Peyer's patch (tissue), 4 donors: Measurements from ENCODE around the gene ELFN1. TPM values are rescaled to one million over a fixed set of nuclear protein-coding genes. Genes with fewer than 3 reads are reported as not detected.

Source experiments
- DNase-seq, 3 donors: peaks; one replicate each; pipeline ENCODE4 v3.0.0-alpha.2; 2017 to 2019
- H3K27ac ChIP-seq, 4 donors: fragments of 200-600 bp; sonication (generic); one replicate each; pipeline ENCODE4 v1.5.1; 2016 to 2019
- H3K27me3 ChIP-seq, 2 donors: fragments of 200-600 bp; sonication (generic); one replicate each; pipeline ENCODE4 v1.5.1; 2019
- H3K36me3 ChIP-seq, 3 donors: fragments of 200-600 bp; sonication (generic); one replicate each; pipeline ENCODE4 v1.5.1; 2016 to 2019
- H3K4me1 ChIP-seq, 4 donors: fragments of 200-600 bp; sonication (generic); one replicate each; pipeline ENCODE4 v1.5.1; 2016 to 2019
- H3K4me3 ChIP-seq, 4 donors: fragments of 200-600 bp; sonication (generic); 1 replicate in 3 of 4; 2 replicates in 1 of 4; pipeline ENCODE4 v1.5.1; 2016 to 2019; ENCODE audit warnings: mild to moderate bottlenecking in 1 of 4
- H3K9me3 ChIP-seq, 4 donors: fragments of 200-600 bp; sonication (generic); one replicate each; pipeline ENCODE4 v1.5.1; 2016 to 2019; ENCODE audit warnings: mild to moderate bottlenecking in 1 of 4
- POLR2A ChIP-seq, 2 donors: fragments of 450-650 bp; IDR thresholded peaks; one replicate each; pipeline ENCODE4 v1.5.1; 2017; ENCODE audit warnings: antibody characterized with exemption in 2 of 2, mild to moderate bottlenecking in 2 of 2, moderate library complexity in 2 of 2
- total RNA-seq, 4 donors: library from RNA; depleted of rRNA; stranded (reverse); fragments of >200 nt; gene quantifications; one replicate each; pipeline ENCODE4 v1.1.0, GENCODE V29; 2016
- TF ChIP-seq, protein P1 (sequence below), 6 experiments: fragments of 450-650 bp in 4 of 6; fragments of 200-600 bp in 2 of 6; sonication (generic) in 1 of 6; IDR thresholded peaks; one replicate each; pipeline ENCODE4 v1.5.1; 2017 to 2019; ENCODE audit warnings: antibody characterized with exemption in 6 of 6, mild to moderate bottlenecking in 3 of 6, moderate library complexity in 1 of 6

ELFN1 gene
- total RNA-seq, 4 donors from 2014 or later, result 0.80 TPM; not detected in 3

GRCh38 chr7:1646957-1647891, 22.9 kb upstream of the ELFN1 start:
- DNase-seq, result peak in 1 of 3 donors; percentile 40
- TF ChIP-seq, protein P1, sequence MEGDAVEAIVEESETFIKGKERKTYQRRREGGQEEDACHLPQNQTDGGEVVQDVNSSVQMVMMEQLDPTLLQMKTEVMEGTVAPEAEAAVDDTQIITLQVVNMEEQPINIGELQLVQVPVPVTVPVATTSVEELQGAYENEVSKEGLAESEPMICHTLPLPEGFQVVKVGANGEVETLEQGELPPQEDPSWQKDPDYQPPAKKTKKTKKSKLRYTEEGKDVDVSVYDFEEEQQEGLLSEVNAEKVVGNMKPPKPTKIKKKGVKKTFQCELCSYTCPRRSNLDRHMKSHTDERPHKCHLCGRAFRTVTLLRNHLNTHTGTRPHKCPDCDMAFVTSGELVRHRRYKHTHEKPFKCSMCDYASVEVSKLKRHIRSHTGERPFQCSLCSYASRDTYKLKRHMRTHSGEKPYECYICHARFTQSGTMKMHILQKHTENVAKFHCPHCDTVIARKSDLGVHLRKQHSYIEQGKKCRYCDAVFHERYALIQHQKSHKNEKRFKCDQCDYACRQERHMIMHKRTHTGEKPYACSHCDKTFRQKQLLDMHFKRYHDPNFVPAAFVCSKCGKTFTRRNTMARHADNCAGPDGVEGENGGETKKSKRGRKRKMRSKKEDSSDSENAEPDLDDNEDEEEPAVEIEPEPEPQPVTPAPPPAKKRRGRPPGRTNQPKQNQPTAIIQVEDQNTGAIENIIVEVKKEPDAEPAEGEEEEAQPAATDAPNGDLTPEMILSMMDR (IDR thresholded peaks at IDR 0.05), result no peak
- no peak for TF ChIP-seq POLR2A (IDR thresholded peaks at IDR 0.05)
- H3K4me3 ChIP-seq, result no peak overlapping the region
- H3K9me3 ChIP-seq, result no peaks in the 10 kb centered on the region
- H3K4me1 ChIP-seq, result peaks cover 0 to 6% (median 0%) of the 10 kb centered on the region in 4 donors
- H3K36me3 ChIP-seq, result no peaks in the 10 kb centered on the region
- H3K27me3 ChIP-seq, result no peaks in the 10 kb centered on the region
- H3K27ac ChIP-seq, result no peak overlapping the region

GRCh38 chr7:1647961-1648672, 22.0 kb upstream of the ELFN1 start:
- Histone ChIP-seq H3K27me3 (no peaks in the 10 kb centered on the region), H3K4me1 (peaks cover 0 to 6% (median 0%) of the 10 kb centered on the region in 4 donors), H3K9me3 (no peaks in the 10 kb centered on the region), H3K4me3 (no peak overlapping the region), H3K27ac (no peak overlapping the region), H3K36me3 (no peaks in the 10 kb centered on the region)
- DNase-seq, result peak in 1 of 3 donors; percentile 39
- TF ChIP-seq, protein P1 (IDR thresholded peaks at IDR 0.05), result no peak
- TF ChIP-seq POLR2A (IDR thresholded peaks at IDR 0.05), result no peak

- Histone ChIP-seq H3K36me3 (no peaks in the 10 kb centered on the region), H3K4me1 (peaks cover 0 to 6% (median 0%) of the 10 kb centered on the region in 4 donors), H3K27me3 (no peaks in the 10 kb centered on the region), H3K27ac (no peak overlapping the region), H3K4me3 (no peak overlapping the region), H3K9me3 (no peaks in the 10 kb centered on the region)
- DNase-seq, result no peak
- TF ChIP-seq, protein P1 (IDR thresholded peaks at IDR 0.05), result no peak
- TF ChIP-seq POLR2A (IDR thresholded peaks at IDR 0.05), result no peak
Measured at GRCh38 chr7:1649751-1650326, 20.2 kb upstream of the ELFN1 start.

GRCh38 chr7:1650363-1651030, 19.6 kb upstream of the ELFN1 start:
- TF ChIP-seq, protein P1 (IDR thresholded peaks at IDR 0.05), result no peak
- Histone ChIP-seq H3K4me1 (peaks cover 0 to 6% (median 0%) of the 10 kb centered on the region in 4 donors), H3K4me3 (no peak overlapping the region), H3K27ac (no peak overlapping the region), H3K9me3 (no peaks in the 10 kb centered on the region), H3K36me3 (no peaks in the 10 kb centered on the region), H3K27me3 (no peaks in the 10 kb centered on the region)
- DNase-seq, result peak in 1 of 3 donors; percentile 31

DNA sequence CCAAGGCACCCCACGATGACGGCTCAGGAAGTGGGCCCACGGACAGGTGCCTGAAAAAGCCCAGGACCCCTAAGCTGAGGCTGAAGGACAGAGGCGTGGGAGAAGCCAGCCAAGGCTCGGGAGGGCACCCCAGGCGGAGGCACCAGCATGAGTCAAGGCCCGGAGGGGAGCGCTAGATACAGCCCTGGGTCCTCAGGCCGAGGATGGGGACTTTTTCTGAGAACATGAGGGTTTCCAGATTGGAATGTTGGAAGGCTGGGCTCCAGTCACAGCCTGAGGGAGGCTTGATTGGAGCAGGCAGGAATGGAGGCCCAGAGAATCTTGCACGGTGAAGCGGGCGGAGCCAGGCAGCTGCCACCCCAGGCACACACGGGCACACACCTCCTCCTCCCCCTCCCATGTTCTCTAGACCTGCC, 19.0 kb upstream of the ELFN1 start:
- peaks cover 0 to 6% (median 0%) of the 10 kb centered on the region in 4 donors for H3K4me1 ChIP-seq
- no peaks in the 10 kb centered on the region for H3K9me3 ChIP-seq
- no peaks in the 10 kb centered on the region for H3K36me3 ChIP-seq
- H3K27me3 ChIP-seq, result no peaks in the 10 kb centered on the region
- TF ChIP-seq POLR2A (IDR thresholded peaks at IDR 0.05), result no peak
- no peak overlapping the region for H3K27ac ChIP-seq
- peak in 1 of 3 donors; percentile 37 for DNase-seq
- no peak overlapping the region for H3K4me3 ChIP-seq
